A549 (cell line): ENCODE results near the gene RNF152.

Experiments
- CHD2 ChIP-seq: fragments of 150-350 bp; IDR thresholded peaks from 2 replicates; pipeline ENCODE4 v1.6.1; 2014; ENCODE audit warnings: low read length; ENCODE audit not compliant: partially characterized antibody
- EP300 ChIP-seq, 2 experiments: fragments of >200 bp; sonication (Bioruptor Twin); formaldehyde crosslinking; IDR thresholded peaks; 2 replicates in 1 of 2; 3 replicates in 1 of 2; pipeline ENCODE4 v1.6.1; 2016 to 2017
- MAX ChIP-seq: IDR thresholded peaks from 2 replicates; pipeline ENCODE4 v1.6.1; 2012
- REST ChIP-seq: fragments of 200-600 bp; sonication (generic); IDR thresholded peaks from 2 replicates; pipeline ENCODE4 v1.6.1; 2016; ENCODE audit warnings: antibody characterized with exemption, mild to moderate bottlenecking, moderate library complexity
- TF ChIP-seq, protein P1 (sequence below): fragments of >200 bp; sonication (Bioruptor Twin); formaldehyde crosslinking; IDR thresholded peaks from 3 replicates; pipeline ENCODE4 v1.5.1; 2016

DNA sequence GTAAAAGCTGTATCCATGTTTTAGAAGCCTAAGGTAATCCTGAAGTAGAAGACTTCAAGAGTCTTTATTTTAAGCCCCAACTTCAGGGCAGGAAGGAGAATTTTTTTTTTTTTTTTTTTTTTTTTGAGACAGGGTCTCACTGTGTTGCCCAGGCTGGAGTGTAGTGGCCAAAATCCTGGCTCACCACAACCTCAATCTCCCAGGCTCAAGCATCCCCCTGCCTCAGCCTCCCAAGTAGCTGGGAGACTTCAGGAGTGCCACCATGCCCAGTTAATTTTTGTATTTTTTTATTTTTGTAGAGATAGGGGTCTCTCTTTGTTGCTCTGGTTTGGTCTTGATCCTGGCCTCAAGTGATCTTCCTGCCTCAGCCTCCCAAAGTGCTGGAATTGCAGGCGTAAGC, 3.3 kb upstream of the RNF152 start:
- TF ChIP-seq EP300 (IDR thresholded peaks at IDR 0.05) (no peak), REST (no peak), MAX (no peak), CHD2 (no peak)
- TF ChIP-seq, protein P1, sequence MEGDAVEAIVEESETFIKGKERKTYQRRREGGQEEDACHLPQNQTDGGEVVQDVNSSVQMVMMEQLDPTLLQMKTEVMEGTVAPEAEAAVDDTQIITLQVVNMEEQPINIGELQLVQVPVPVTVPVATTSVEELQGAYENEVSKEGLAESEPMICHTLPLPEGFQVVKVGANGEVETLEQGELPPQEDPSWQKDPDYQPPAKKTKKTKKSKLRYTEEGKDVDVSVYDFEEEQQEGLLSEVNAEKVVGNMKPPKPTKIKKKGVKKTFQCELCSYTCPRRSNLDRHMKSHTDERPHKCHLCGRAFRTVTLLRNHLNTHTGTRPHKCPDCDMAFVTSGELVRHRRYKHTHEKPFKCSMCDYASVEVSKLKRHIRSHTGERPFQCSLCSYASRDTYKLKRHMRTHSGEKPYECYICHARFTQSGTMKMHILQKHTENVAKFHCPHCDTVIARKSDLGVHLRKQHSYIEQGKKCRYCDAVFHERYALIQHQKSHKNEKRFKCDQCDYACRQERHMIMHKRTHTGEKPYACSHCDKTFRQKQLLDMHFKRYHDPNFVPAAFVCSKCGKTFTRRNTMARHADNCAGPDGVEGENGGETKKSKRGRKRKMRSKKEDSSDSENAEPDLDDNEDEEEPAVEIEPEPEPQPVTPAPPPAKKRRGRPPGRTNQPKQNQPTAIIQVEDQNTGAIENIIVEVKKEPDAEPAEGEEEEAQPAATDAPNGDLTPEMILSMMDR: no peak
